HG02852 (cell line): ENCODE data around the gene PHC2.
"Not testable (repeated sequence)": the region's sequence is repeated elsewhere in the genome, so short reads cannot be mapped to it uniquely, and the experiment has no call there.

Experiments
- ATAC-seq: cut with Tn5 transposase; IDR thresholded peaks from one replicate; pipeline ENCODE4 v1.9.1; 2021; ENCODE audit warnings: mild to moderate bottlenecking, moderate library complexity; ENCODE audit not compliant: unreplicated experiment

Gene PHC2

DNA sequence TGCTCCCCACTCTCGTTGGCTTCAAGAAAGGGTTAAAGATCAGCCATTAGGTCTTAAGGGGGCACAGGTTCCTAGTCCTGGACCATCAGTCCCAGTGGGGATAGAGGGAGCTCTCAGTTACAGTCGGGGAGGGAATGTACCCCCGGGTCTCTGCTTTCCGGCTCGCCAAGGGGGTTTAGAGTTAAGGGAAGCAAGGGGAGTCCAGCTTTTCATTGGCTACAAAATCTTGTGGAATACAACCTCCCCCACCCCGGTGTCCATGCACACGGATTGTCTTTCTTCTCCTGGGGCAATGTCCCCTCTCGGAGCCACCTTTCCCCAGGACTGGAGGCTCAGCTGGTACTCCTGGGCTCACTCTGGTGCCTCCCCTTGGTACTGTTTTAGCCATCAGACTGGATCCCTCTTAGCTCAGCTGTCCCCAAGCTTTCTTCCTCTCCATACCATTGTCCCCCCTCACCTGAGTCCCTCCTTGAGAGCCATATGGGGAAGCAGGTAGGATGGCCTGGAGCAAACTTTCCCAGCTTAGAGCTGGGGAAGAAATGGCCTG is 110.2 kb downstream of the PHC2 start, which contains the start of gene A3GALT2:
A3GALT2 (minus strand) TSS at position 480 of the 547 bp plus-strand sequence; CDS start at position 480, 0 bp downstream.
- ATAC-seq = no peak

DNA sequence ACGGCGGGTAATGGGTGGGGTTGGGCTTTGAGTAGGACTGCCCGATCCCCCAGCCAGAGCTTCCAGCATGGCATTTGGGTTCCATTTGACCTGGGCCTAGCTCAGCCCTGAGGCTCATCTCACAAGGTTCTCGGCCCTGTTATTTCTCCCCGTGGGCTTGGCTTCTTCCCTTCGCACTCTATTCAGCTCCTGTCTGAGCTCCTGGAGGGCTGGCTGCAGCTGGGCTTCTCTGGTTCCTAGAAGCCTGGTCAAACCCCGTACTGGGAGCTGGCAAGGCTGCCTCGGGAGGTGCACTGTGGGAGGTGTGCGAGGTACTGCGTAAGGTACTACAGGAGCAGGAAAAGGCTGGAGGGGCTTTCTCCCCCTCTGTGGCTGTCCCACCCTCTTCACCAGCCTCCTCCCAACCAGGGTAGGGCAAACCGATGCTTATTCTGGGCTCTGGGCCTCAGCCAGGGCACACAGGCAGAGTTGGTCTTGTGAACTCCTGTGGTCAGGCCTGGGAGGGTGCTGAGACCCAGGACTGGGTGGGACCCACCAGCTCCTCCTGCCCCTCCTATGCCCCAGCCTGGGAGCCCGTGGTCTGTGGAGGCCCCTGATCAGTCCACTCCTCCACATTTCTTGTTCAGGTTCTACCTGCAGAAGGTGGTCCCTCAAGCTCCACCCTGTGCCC is 110.8 kb downstream of the PHC2 start:
- no peak for ATAC-seq

DNA sequence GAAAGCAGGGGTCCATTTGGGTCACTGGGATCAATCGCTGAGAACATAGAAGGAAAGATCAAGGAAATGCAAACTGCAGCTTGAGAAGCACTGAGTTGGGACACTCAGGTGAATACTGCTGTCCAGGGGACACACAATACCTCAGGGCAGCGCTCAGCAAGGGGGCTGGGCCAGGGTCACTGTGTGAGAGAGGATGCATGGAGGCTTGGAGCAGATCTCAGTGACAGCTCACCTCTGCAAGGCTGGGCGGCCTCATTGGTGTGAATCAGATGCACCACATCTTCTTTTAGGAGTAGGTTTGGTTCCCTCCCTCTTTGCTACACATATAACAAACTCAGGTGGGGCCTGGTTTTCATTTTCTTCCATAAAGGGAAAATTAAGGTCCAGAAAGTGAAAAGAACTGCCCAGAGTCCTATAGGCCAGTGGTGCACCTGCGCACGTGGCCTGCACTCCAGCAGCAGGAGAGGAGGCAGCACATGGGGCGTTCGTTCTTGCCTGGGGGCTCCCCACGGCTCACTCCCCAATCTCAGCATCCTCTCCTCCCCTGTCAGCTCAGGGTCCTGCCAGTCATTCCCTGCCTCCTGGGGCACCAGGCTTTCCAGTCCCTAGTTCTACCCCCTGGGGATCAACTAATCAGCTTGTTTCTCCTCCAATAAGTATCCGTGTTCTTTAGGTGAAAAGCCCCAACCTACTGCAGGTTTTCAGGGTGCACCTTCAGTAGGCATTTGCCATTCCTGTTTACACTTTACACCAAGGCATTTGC is 111.5 kb downstream of the PHC2 start:
- no peak for ATAC-seq

DNA sequence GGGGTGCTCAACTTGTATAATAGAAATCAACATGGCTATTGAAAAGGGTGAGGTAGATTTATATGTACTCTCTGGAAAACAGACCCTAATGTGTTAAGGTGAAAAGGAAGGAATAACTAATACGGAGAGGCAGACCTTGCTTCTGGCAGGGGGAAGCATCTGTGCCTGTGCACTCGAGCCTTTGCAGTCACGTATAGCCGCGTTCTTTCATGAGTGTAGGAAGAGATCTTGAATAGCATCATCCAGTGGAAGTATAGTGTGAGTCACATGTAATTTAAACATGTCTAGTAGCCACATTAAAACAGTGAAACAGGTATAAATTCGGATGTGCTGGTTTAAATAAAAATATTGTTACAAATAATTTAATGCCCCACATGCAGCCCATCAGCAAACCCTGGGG is 112.9 kb downstream of the PHC2 start:
- ATAC-seq = no peak

DNA sequence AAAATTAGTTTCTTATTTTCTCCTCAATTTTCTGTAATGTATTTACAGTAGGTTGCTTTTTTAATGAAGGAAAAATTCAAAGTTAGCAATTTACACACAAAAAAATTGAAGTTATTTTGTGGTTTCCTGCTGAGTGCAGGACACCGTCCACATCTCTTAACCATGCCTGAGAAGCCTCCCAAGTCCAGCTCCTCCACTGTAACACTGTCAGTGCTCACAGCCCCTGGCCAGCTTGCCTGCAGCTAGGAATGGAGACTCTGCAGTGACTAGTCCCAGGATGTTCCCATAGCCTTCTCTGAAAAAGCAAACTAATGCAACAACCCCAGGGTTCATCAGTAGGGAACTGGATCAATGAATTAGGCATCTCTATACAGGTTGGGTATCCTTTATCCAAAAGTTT is 113.5 kb downstream of the PHC2 start:
- no peak for ATAC-seq

DNA sequence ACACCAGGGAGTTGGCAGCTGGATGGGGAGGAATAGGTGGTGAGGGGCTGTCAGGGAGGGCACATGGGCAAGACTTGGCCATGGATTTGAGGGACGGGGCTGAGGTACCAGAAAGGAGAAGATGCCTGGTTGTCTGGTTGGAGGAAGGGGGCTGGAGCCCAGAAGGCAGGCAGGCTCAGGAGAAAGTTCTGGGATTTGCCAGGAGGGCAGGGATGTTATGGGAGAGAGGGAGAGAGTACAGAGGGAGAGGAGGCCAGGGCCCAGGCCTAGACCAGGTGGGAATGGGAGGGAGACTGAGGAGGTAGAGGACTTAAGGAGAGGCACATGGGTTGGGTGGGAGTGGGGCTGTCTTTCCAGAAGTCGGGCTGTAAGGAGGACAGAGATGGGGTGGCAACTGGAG is 114.3 kb downstream of the PHC2 start:
- no peak for ATAC-seq

DNA sequence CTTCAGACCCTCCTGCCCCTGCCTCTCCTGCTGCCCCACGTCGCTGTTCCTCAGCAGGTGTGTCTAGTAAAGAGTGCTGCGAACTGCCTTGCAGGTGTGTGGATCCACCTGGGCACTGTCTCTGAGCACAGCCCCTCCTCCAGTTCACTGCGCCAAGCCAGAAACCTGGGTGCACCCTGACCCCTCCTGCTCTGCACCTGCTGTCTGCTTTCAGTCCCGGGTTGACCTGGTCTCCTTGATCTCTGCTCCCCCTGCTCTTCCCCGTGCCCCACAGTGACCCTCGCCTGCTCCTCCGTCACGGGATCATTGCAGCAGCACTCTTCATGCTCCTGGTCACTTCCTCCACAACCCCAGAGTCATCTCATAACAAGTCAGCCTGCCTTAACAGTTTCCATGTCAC is 116.5 kb downstream of the PHC2 start:
- no peak for ATAC-seq

DNA sequence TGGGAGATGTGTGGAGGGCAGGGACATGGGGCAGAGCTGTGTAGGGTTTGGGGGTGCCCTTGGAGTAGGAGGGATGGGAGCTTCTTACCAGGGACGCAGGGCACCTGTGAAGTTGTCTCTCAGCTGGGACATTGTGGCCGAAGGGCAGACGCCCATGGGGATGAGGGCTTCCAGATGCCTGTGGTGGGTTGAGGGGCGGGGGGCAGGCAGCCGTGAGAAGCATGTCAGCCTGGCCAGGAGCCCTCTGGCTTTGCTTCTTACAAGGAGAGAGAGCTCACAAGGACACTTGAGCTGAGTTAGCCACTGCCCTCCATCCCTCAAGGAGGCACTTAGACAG is 118.5 kb downstream of the PHC2 start:
- no peak for ATAC-seq

DNA sequence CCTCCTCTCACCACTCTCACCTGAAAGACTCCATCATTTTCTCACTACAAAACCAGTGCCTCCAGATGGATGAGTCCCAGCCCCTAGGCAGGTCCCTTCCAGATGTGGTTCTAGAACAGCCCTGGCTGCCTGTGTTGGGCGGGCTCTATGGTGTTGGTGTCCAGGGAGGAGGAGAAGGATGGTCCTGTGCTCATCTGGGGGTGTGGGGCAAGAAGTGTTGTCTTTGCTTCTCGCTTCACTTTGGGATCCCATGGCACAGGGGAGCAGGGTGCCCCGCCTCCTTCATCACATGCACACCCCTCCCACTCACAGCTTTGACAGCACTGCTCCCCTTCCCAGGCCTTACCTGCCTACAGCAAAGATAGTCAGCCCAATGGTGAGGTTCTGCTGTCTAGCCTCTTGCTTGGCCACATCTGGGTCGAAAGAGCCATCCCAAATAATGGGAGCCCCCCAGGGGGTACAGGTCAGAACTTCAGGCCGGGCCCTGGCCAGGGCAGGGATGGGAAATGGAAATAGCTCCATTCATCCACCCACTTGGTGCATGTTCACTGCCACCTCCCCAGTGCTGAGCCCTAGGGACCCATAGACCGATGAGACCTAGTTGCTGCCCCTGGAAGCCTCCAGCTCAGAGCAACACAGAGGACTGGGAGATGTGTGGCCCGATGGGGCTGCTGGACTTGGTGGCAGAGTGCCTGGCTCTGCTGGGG is 119.0 kb downstream of the PHC2 start:
- ATAC-seq = no peak

DNA sequence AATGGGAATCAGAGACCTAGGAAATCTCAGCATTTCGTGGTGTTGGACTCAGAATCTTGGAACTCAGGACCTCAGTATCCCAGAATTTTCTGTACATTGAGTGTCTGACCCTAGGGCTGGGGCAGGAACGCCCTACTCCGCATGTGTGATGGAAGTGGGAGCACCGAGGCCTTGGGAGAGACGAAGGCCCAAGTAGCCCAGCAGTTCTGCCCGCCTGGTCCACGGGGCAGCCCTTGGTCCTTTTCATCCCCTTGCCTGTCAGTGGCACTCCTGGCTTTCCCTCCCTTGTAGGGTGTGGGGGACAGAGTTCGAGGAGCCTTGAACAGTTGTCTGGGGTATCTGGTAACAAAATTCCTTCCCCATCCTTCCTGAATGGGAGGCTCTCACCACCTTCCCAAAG is 120.2 kb downstream of the PHC2 start:
- ATAC-seq = no peak

DNA sequence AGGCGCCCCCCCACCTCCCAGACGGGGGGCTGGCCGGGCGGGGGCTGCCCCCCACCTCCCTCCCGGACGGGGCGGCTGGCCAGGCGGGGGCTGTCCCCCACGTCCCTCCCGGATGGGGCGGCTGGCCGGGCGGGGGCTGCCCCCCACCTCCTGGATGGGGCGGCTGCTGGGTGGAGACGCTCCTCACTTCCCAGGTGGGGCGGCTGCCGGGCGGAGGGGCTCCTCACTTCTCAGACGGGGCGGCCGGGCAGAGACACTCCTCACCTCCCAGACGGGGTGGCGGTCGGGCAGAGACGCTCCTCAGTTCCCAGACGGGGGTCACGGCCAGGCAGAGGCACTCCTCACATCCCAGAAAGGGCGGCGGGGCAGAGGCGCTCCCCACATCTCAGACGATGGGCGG is 121.5 kb downstream of the PHC2 start:
- not testable (repeated sequence) for ATAC-seq

DNA sequence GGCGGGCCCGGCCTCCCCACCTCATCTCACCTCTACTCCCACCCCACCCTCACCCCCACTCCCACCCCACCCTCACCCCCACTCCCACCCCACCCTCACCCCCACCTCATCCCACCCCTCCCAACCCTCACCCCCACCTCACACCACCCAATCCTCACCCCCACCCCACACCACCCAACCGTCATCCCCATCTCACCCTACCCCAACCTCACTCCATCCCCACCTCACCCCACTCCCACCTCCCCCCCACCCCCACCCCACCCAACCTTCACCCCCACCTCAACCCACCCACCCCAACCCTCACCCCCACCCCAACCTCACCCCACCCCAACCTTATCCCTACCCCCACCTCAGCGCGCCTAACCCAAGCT is 123.4 kb downstream of the PHC2 start:
- ATAC-seq = no peak

DNA sequence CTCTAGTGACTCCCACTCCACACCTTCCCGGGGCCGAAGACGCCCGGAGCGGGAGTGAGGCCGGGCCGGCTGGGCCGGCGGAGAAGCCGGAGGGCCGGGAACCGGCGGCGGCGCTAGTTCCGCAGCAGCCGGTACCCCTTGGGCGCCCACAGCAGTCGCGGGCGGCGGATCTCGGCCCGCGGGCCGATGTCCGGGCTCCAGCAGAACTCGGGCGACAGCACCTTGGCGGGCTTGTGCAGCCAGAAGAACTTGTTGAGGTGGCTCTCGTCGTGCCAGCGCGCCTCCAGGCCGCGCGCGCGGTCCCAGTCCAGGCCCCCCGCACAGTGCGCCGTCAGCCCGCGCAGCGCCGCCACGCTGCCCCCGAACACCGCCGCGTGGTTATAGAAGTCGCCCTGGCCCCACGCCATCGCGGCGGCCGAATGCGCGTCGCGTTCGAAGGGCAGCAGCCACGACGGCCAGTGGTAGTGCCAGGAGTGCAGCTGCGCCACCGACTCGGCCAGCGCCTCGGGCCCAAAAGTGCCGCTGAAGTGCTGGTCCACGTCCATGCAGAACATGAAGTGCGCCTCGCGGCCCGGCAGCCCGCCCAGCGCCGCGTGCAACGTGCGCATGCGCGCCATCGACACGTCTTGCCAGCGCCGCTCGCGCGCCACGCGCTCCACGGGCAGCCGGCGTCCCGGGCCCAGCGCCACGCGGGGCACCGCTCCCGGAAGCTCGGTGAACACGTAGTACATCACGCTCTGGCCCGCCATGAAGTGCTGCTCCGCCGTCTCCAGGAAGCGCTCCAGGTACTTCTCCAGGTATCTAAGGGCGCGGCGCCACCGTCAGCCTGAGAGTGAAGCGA is 124.0 kb downstream of the PHC2 start:
- no peak for ATAC-seq

DNA sequence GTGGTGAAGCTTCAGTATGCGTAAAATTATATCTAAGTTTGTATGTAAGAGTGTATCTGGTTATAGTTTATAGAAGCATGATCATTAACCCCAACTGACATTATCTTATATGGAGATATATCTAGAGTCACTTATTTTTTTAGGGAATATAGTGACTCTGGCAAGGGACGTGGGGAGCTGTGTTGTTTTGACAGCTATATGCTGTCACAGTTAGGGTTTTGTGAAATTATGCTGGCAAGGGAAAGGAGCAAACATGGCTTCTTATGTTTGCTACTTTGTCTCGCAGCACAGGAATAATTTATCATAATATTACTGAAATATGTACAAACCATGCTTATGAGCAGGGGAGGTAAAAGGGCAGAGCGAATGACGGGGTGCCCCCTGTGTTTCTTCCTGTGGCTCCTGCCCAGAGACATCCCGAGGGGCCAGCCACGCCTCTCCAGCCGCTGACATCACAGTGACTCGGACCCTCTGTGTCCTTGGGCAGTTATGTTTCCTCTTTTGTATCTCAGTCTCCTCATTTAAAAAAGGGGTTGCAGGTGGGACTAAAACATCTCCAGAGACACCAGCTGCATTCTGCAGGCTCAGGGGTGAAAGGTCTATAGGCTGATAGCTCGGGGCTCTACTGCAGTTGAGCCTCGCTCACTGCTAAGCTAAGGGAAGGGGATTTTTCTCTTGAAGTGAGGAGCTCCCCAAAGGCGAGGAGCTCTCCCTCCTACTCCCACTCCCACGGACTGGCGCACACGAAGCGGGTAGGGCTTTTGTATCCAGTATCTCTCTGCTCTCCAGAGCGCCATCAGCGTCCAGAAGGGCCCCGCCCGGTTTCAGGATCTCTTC is 124.9 kb downstream of the PHC2 start:
- ATAC-seq = no peak

DNA sequence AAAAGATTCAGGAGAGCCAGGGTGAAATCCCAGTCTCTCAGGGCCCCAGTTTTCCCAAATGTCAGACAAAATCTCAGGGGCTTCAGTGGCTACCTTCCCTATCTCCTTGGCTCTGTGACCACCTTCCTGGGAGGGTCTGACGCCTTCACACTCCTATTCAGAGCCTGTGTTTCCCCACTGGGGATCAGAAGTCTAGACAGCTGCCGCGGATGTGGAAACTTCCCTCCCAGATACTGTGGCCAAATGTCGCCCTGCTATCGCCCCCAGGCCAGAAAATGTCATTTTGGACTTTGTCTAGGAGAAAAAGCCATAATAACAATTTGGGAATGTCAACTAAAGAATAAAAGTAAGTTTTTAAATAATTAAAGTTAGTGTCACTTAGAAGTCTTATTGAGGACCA is 125.9 kb downstream of the PHC2 start:
- no peak for ATAC-seq

DNA sequence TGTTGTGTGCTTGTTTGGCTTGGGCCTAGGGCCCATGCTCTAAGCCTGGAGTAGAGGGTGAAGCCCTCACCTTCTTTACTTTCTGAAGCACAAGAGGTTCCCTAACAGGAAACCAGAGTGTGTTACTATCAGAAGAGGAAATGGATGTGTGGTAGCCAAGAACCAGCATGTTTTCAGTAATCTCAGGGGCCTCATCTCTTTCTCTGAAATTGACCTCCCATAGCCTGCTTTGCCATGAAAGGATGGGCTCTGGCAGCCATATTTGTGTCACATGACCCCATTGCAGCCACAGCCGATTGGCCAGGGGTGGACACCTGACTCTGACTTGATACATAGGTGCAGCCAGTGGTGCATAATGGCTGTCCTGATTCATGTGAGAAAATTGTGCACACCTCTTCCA is 128.6 kb downstream of the PHC2 start:
- no peak for ATAC-seq

DNA sequence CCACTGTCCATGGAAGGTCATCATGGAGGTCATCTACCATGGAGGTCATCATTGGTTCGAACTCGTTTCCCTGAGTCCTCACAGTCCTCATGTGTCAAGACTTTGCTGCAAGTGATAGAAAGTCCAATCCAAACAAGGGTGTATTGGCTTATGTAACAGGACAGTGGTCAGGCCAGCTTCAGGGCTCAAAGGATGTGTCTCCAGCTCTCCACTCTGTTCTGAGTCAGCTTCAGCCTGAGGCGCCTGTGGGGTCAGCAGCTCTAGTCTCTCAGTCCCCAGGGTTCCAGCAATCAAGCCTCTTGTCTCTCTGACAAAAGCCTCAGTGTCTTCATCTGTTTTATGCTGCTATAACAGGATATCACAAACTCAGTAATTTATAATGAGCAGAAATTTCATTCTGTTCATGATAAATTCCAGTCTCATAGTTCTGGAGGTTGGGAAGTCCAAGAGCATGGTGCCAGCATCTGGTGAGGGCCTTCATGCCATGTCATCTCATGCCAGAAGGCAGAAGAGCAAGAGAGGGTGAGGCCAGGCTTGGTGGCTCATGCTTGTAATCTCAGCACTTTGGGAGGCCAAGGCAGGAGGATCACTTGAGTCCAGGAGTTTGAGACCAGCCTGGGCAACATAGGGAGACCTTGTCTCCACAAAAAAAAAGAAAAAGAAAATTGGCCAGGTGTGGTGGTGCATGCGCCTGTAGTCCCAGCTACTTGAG is 129.5 kb downstream of the PHC2 start:
- ATAC-seq = no peak

DNA sequence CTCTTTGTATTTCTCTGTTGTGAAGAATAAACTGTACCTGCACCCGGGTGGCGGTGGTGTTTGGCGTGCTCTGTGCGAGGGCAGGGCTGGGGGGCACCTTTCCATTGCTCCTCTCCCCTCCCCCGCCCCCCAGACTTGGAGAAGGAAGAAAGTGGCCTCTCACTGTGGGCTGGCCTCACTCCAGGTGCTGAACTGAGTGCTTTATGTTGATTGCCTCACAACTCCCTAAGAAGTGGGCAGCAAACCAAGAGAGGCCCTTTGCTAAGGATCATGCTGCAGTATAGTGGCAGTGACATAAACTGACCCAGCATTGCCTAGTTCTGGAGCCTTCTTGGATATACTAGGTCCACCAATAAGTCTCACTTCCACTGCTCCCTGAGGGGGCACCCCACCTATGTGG is 130.2 kb downstream of the PHC2 start:
- ATAC-seq = no peak

DNA sequence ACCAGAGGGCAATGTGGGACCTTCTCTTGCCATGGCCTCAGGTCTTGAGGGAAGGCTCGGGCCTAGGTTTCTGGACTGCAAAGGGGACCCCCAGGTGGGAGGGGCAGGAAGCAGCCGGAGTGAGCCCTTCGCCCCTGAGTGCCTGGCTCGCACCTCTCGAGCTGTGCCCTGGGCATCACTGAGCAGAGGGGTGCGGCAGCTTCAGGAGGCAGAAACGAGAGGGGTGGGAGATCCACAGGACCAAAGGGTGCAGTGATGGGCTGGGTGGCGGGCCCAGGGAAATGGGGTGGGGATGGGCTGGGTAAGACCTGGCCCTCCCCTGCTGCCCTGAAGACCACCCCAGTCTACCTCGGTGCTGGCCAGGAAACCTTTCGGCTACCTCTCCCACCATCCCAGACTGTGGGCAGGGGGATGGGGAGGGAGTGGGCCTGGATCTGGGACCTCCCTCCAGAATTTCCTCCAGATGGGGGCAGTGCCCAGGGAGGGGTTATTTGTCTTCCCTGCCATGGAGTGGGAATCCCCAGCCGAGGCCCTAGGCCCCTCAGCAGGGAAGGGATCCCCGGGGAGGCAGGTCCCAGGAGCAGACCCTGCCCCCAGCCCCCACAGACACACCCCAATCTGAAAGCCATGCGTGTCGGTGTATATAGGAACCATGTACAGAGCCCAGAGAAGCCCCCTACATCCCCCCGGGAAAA is 131.3 kb downstream of the PHC2 start:
- no peak for ATAC-seq
